Gastrocnemius medialis (tissue), 4 donors: ENCODE measurements around the gene FGF19.

Experiments used
- POLR2A ChIP-seq, 2 donors: fragments of 450-650 bp; IDR thresholded peaks; one replicate each; pipeline ENCODE4 v1.6.1; 2017; ENCODE audit warnings: antibody characterized with exemption in 2 of 2, mild to moderate bottlenecking in 2 of 2, moderate library complexity in 2 of 2
- TF ChIP-seq, protein P1 (sequence below), 5 experiments: fragments of 450-650 bp in 3 of 5; fragments of 200-600 bp in 2 of 5; sonication (generic) in 2 of 5; IDR thresholded peaks in 4 of 5; conservative IDR thresholded peaks in 1 of 5; 1 replicate in 4 of 5; 2 replicates in 1 of 5; pipeline ENCODE4 v1.5.1; 2016 to 2019; ENCODE audit warnings: antibody characterized with exemption in 5 of 5, mild to moderate bottlenecking in 3 of 5, moderate library complexity in 3 of 5

DNA sequence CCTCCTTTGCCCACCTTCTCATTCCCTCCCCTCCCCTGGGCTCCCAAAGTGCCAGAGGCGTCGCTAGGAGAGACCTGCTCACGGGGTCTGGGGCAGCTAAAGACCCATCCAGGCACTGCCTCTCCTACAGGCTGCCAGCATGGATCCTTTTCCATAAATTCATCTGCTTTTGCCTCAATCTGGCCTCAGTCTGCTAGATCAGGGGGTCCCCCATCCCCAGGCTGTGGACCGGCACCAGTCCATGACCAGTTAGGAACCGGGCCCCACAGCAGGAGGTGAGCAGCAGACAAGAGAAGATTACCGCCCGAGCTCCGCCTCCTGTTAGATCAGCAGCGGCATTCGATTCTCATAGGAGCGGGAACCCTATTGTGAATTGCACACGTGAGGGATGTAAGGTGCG lies 41.0 kb downstream of the FGF19 start:
- no peak for TF ChIP-seq POLR2A (IDR thresholded peaks at IDR 0.05)
- TF ChIP-seq, protein P1, sequence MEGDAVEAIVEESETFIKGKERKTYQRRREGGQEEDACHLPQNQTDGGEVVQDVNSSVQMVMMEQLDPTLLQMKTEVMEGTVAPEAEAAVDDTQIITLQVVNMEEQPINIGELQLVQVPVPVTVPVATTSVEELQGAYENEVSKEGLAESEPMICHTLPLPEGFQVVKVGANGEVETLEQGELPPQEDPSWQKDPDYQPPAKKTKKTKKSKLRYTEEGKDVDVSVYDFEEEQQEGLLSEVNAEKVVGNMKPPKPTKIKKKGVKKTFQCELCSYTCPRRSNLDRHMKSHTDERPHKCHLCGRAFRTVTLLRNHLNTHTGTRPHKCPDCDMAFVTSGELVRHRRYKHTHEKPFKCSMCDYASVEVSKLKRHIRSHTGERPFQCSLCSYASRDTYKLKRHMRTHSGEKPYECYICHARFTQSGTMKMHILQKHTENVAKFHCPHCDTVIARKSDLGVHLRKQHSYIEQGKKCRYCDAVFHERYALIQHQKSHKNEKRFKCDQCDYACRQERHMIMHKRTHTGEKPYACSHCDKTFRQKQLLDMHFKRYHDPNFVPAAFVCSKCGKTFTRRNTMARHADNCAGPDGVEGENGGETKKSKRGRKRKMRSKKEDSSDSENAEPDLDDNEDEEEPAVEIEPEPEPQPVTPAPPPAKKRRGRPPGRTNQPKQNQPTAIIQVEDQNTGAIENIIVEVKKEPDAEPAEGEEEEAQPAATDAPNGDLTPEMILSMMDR (IDR thresholded peaks at IDR 0.05 in 4 of 5, conservative IDR thresholded peaks at IDR 0.05 in 1 of 5) = no peak
